Measurements from ENCODE around the gene SLC12A7.

The SLC12A7 gene

DNA sequence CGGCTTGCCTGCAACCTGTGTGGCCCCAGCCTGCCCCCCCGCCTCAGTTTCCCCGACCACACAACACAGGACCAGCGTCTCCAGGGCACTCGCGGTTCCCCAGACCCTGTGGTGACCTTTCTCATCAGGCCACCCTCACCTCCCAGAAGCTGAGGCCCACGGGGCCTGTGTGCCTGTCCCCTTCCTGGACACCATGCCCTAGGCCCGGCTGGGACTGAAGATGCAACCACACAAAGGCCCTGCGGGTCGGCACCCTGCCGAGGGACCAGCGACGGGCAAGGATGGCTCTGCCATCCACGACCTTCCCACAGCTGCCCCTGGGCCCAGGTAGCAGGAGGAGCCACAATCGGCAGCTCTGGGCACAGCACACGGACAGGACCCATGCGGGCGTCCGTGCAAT lies 34.8 kb downstream of the SLC12A7 start:
- DNase-seq (ENCODE audit: low spot score), result no peak

DNA sequence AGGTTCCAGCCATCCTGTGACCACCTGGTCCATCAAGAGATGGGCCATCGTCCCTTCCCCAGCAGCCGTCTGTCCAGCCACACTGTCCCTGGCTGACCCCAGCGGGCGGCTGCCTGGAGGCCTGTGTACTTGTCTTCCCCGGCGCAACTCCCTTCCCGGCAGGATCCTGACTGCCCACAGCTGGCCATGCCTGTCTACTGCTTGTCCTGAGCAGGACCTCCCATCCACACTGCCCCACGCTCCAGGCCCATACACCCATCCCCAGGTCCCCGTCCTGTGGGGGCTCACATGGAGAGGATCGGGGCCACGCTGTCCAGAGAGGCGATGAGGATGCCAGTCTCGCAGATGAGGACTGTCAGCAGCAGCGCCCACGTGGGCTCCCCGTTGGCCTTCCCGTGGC lies 35.5 kb downstream of the SLC12A7 start:
- DNase-seq (ENCODE audit: low spot score), result no peak

DNA sequence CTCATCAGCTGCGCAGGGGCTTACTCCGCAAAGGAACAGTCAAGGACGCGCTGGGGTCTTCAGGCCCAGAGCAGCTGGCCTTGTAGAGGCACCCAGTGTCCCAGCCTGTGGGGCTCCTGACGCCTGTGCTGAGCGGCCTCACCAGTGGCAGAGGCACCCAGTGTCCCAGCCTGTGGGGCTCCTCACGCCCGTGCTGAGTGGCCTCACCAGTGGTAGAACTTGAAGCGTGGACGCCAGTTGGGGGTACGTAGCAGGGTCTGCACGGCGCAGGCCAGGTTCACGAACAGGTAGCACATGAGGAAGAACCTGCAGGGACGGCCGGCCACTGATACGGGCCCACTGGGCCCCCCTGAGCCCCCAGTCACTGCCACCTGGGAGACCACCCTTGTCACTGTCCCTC lies 35.9 kb downstream of the SLC12A7 start:
- no peak for DNase-seq (ENCODE audit: low spot score)

DNA sequence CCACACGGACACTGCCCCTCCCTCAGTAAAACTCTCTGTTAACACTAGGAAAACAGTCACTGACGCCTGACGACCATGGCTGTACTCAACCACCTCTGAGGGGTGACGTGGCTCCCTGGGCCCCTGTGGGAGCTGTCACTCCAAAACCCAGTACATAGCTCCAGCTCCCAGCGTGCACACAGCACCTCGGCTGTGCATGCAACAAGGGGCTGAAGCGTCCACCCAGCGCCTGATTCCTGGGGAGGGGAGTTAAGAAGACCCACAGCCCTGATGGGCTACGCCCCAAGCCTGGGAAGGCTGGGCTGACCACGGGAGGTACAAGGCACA lies 36.3 kb downstream of the SLC12A7 start:
- no peak for DNase-seq (ENCODE audit: low spot score)

DNA sequence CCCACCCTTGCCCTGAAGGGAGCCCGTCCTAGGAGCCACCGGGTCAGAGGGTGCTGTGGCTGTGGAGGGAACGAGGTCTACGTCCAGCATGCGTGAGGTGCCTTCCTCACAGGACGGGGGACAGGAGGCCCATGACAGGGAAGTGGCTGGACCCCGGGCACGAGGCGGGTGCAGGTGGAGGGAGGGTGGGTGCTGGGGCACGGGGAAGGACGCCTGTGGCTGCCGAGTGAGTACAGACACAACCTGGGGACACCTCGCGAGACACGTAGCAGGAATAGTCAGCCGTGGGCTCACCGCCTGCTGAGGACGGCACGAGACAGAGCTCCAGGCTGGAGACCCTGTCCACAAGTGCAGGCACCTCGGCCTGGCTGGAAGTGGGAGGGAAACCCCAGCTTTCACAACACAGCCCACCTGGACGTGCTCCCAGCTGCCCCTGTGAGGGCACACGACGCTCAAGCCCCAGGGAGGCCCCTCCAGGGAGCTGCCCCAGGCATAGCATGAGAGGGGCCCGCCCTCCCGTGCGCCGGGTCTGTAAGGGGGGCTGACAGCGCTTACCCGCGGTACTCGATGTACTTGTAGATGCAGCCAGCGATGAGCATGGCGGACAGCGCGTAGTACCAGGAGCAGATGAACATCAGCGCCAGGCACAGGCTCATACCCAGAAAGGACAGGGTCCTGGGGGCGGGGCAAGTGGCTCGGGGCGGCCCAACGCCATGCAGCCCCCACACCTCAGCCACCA lies 36.9 kb downstream of the SLC12A7 start:
- no peak for DNase-seq (ENCODE audit: low spot score)

DNA sequence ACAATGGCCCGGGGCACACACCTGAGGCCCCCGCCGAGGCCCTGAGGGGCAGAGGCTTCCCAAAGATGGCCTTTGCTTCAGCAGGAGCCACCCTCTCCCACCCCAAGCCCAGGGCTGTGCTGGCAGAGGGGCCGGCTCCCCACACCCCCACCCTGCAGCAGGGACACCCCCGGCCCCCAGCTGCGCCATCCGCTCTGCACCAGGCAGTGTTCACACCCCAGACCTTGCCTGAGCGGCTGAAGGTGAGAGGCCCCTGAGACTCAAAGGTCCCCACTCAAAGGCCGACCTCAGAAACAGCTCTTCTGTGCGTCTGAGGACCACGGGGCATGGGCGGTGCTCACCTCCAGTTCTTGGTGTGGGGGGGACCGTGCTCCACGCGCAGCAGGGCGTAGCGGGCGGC lies 37.6 kb downstream of the SLC12A7 start:
- no peak for DNase-seq (ENCODE audit: low spot score)

DNA sequence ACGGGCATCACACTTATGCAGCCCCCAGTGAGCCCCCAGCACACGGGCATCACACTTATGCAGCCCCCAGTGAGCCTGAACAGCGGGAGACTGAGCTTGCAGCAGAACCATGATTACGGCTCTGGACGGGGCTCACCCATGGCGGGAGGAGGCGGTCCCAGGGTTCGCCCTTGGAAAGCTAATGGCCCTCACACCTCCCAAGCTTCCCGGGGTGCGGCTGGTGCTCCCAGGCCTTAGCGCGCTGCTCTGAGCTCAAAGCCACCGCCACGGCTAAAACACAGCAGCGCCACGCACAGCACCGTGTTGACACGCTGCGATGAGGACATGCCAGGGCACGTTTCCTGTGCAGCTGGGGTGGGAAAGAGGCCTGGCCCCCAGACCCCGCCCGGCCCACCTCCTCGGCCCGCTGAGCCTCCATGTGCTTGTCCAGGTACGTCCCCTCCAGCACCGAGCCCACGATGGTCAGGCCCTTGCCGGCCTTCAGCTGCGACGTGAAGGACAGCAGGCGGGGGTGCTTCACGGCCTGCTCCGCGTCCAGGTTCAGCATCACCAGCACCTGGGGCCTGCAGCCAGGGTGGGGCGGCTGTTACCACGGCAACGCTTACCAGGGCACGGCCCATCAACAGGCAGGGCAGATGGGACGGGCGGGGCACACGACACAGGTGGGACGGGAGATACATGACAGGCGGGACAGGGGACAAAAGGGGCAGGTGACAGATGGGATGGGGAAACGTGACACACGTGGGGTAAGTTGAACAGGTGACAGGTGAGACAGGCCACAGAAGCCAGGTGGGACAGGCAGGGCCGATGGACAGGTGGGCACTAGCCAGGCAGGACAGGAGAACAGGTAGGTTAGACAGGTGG lies 38.4 kb downstream of the SLC12A7 start:
- no peak for DNase-seq (ENCODE audit: low spot score)

DNA sequence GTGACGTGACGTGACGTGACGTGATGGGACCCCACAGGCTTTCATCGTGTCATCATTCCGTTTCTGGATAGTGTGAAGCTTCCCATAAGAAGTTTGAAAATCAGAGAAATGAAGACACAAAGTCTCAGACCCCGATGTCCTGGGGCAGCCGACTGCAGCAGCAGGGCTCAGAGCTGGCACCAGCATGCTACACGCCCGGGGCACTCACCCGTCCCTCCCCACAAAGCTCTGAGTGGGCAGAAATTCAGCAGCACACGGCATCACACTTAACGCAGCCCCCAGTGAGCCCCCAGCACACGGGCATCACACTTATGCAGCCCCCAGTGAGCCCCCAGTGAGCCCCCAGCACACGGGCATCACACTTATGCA lies 42.2 kb downstream of the SLC12A7 start:
- no peak for DNase-seq (ENCODE audit: low spot score)

DNA sequence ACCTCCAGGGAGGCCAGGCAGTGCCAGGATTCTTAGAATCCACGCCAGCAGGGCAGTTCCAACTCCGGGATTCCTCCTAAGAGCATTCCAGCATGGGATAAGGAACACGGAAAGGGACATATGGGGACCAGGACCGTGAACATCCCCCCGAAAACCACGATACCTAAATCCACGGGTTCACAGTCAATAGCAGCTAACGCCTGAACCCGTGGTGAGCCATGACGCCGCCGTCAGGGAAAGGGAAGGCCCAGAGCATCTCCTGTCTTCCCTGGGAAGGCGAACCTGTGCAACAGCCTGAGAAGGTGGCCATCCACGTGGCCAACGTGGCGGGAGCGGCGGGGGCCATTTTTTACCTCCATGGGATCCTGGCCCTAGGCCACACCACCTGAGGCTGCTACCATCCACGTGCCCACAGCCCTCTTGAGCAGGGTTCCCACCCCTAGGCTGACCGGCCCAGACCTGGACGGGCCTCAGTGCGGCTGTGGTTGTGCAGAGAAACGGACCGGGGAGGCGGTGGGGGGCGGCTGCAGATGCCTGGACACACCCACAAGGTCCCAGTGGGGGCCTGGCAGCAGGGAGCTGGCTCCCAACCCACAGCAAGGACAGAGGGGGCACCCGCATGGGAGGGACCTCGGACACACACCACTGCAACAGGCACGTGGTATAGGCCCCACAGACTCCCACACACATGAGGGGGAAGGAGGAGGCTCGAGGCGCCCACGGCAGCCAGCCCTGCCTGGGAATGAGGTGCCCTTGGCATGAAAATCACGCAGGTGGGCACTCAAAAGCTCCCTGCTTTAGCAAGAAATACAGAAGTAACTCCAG lies 42.8 kb downstream of the SLC12A7 start:
- no peak for DNase-seq (ENCODE audit: low spot score)

DNA sequence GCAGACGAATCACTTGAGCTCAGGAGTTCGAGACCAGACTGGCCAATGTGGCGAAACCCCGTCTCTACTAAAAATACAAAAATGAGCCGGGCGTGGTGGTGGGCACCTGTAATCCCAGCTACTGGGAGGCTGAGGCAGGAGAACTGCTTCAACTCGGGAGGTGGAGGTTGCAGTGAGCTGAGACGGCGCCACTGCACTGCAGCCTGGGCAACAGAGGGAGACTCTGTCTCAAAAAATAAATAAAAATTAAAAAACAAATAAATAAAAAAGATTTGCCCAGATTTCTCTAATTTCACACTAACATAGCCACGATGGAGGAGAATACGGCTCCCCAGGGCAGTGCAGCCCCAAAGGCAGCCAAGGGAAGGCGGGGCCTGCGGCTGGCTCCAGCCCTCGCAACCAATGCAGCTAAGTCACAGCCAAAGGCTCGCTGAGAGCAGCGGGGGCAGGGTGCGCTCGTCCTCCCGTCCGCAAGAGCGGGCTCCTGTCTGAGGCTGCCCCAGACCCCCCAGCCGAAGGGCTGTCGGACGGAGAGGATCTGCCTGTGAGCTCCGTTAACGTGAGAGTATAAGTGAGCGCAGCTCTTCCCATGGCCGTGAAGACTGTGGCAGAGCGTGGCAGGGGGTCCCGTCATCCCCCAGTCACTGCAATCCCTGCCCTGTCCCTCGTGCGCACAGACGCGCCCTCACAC lies 43.5 kb downstream of the SLC12A7 start:
- no peak for DNase-seq (ENCODE audit: low spot score)

DNA sequence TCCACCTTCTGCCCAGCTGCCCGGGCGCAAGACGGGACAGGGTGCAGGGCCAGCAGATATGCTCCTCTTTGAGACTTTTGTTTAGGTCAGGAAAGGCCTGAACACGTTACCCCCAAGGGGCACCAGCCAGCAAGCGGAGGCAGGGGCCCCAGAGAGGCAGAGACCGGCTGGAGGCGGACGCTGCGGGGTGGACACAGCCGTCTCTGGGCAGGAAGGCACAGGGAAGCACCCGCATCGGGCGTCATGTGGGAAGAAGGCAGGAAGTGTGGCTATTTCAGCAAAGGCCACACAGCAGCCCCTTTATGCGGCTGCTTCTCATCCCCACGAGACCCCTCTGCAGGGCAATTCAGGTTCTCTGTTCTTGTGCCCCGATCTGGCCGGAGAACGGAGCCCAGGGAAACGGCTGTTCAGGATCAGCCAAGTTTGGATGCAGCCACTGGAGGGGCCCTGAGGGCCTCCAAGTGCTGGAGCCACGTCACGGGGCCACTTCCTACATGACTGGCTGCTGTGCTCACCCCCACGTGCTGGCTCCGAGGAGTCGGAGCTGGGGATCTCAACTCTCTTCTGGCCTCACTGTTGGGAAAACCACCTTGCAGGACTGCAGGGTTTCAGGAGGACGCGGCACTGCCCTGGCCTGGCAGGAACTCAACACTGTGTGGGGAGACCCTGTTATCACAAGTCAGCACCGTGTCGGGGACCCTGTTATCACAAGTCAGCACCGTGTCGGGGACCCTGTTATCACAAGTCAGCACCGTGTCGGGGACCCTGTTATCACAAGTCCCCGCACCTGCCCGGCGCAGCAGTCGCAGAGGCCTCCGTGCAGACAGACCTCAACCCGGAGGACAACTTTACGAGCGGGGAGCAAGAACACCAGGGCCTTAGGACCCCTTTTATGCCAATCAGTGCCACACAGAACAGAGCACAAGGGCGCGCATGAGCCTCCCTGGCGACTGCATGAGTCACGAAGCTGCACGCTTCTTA lies 44.4 kb downstream of the SLC12A7 start:
- no peak for DNase-seq (ENCODE audit: low spot score)

DNA sequence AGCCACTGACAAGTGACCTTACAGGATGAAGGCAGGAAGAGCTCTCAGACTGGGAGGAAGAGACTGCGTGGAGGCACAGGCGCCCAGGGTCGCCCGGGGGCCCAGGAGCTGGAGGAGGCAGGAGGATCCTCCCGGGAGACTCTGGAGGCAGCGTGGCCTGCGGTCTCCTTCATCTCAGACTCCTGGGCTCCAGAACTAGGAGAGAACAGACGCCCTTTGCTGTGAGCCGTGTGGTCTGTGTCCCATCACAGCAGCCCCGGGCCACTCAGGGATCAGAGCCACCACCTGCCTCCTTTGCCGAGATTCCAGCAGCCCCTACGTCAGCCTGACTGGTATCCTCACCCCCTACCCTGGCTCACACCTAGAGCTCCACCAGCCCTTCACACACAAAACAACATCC lies 45.2 kb downstream of the SLC12A7 start:
- no peak for DNase-seq (ENCODE audit: low spot score)

DNA sequence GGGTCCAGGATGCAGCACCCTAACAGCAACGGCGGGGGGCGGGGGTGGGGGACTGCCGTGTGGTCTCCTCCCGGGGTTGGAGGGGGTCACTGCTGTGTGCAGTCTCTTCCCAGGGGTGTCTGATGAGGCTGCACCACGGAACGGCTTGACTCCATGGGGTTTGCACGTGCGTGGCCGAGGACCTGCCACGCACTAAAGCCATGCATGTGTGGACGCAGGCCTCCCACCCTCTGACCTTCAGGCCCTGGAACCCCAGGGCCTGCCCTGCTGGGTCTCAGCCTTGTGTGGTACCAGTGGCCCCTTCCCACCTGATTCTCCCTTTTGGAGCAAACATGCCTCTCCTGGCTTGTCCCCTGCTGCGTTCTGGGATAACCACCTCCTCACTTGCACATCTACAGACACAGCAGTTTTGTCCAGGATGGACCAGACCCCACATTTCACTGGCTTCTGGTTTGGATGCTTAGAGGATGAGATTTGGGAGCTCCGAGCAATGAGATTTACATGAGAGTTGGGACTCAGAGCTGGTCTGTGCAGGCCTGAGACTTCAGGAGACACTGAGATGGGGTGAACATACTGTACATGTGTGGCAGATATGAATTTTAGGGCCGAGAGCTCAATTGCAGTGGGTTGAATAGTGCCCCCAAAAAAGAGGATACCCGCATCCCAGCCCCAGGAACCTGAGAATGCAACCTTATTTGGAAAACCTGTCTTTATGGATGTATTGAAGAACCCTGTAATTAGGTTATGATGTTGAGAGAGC lies 45.8 kb downstream of the SLC12A7 start:
- no peak for DNase-seq (ENCODE audit: low spot score)

DNA sequence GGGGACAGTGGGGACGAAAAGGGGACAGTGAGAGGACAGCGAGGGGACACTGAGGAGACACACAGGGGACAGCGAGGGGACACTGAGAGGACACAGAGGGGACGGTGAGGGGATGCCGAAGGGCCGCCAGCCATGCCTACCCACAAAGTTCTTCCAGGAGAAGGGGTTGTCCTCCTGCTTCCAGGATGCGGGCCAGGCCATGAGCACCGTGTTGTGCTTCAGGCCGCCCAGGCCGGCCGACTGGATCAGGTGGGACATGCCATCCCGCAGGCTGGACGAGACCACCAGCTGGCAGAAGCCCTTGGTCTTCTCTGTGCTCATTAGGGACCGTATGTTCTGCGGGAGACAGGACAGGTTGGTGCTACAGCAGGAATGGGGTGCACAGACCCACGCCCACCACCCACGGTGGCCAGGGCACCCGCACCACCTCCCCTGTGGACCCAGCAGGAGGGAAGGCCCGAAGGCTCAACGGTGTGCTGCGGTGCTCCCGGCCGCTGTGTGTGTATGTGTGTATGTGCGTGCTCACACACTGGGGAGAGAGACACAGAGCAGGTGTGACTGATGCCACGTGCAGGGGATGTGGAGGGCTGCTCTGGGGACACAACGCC lies 46.6 kb downstream of the SLC12A7 start:
- no peak for DNase-seq (ENCODE audit: low spot score)

DNA sequence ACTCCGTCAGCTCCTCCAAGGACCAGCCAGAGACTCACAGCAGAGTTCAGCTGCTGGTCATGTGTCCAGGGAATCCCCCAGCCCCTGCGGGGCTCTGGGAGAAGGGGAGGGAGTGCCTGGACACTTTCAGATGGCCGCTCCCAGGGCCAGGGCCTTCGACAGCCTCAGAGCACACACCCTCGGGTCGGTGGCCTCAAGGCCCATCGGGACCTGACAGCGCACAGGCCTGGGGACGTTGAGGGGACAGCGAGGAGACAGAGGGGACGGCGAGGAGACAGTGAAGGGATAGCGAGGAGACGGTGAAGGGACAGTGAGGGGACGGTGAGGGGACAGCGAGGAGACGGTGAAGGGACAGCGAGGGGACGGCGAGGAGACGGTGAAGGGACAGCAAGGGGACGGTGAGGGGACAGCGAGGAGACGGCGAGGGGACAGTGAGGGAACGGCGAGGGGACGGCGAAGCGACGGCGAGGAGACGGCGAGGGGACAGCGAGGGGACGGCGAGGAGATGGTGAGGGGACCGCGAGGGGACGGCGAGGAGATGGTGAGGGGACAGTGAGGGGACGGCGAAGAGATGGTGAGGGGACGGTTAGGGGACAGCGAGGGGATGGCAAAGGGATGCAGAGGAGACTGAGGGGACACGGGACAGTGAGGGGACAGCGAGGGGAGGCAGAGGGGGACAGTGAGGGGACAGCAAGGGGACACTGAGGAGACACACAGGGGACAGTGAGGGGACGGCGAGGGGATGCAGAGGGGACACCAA lies 47.3 kb downstream of the SLC12A7 start:
- no peak for DNase-seq (ENCODE audit: low spot score)

DNA sequence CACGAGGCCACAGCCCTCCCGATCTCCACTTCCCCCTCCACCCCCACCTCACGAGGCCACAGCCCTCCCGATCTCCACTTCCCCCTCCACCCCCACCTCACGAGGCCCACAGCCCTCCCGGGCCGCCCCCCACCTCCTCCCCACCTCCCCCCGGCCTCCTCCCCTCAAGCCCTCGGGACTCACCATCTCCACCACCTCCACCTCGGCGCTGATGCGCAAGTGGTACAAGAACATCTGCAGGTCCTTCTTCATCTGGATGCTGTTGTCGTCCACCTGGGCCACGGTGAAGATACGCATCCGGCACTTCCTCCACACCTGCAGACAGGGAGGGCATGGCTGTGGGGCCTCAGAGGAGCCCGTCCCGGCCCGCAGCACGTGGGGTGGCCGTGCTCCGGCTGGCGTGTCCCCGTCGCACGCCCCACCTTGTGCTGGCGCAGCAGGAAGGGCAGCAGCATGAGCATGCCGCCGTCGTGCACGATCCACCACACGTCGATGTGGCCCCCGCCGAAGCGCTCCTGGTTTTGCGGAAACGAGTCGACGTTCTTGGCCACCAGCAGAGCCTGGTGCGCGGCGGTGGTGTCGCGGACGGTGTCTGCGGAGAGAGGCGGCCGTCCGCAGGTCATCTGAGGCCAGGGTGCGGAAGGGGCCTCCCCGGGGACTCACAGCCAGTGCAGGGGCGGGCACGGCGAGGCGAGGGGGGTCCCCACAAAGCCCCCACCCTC lies 48.0 kb downstream of the SLC12A7 start:
- no peak for DNase-seq (ENCODE audit: low spot score)

DNA sequence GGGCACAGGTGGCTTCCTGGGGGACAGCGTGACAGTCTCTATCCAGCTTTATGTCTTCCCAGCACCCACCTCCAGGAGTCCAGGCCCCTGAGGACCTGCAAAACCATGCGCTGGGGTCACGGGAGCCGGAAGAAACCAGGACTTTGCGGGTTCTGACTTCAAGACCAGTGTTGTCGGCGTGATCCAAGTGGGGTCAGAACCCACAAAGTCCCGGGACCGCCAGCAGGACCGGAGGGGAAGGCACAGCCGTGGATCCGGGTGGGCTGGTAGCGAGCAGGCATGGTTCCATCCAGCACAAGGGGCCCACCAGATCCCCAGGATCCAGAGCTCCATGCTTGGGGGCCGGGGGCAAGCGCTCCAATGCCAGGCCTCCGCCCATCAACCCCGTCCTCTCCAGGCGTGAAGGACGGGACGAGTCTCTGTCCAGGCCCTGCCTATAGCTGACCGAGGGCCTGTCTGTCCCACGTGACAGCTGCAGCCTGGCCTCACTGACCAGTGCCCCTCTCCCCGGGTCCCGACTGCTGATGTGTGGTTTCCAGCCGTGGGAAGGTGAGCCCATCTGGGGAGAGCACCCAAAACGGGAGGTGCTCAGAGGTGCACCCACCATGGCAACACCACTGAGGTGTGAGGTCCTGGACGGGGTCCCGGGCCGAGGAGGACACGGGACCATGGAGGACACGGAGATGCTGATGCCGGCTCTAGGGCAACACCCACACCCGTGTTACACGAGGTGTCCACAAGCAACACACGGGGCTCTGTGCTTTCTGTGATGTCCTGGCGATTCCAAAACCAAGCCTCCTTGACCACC lies 48.9 kb downstream of the SLC12A7 start:
- no peak for DNase-seq (ENCODE audit: low spot score)

DNA sequence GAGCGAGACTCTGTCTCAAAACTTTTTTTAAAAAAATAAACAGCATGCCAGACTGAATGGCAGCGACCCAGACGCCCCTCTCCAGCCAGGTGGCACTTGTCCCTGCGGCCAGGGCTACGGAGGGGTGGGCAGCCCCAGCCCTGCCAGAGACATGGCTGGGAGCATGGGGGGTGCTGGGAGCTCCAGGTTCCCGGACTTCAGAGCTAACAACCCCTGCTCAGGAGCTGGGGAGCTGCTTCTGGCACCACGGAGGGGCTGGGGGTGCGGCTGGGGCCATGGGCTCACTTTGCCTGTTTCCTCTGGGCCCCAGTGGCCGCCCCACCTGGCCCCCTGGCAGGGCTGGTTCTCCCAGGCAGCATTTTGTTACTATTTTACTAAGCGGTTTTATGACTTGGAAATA lies 49.9 kb downstream of the SLC12A7 start:
- DNase-seq (ENCODE audit: low spot score), result no peak
